HG03095 (cell line): ENCODE results near the gene LRCH2.

Source experiments
- ATAC-seq: cut with Tn5 transposase; IDR thresholded peaks from one replicate; pipeline ENCODE4 v1.9.1; 2021; ENCODE audit warnings: moderate library complexity; ENCODE audit not compliant: unreplicated experiment

Gene LRCH2

GRCh38 chrX:115068896-115069295, 165.0 kb downstream of the LRCH2 start:
- ATAC-seq: no peak

GRCh38 chrX:115067812-115068211, 166.1 kb downstream of the LRCH2 start:
- ATAC-seq: no peak

GRCh38 chrX:115065304-115065703, 168.6 kb downstream of the LRCH2 start:
- no peak for ATAC-seq
